Osteocyte (in vitro differentiated cells): Measurements from ENCODE around the gene PCSK2. TPM values are rescaled to one million over a fixed set of nuclear protein-coding genes. Genes with fewer than 3 reads are reported as not detected.
"Not testable (repeated sequence)": the region's sequence is repeated elsewhere in the genome, so short reads cannot be mapped to it uniquely, and the experiment has no call there.

Experiments
- DNase-seq: peaks from one replicate; pipeline ENCODE4 v3.0.0; 2021; ENCODE audit warnings: mixed read lengths; ENCODE audit not compliant: unreplicated experiment; ENCODE audit errors: extremely low spot score
- H3K27ac Mint-ChIP-seq: one replicate; pipeline ENCODE4 v1.8.0; 2021; ENCODE audit warnings: mild to moderate bottlenecking, mixed read lengths; ENCODE audit not compliant: unreplicated experiment
- H3K27me3 Mint-ChIP-seq: one replicate; pipeline ENCODE4 v1.8.0; 2021; ENCODE audit warnings: mixed read lengths; ENCODE audit not compliant: unreplicated experiment
- H3K36me3 Mint-ChIP-seq: one replicate; pipeline ENCODE4 v1.8.0; 2021; ENCODE audit warnings: mixed read lengths; ENCODE audit not compliant: unreplicated experiment
- H3K4me1 Mint-ChIP-seq: one replicate; pipeline ENCODE4 v1.8.0; 2021; ENCODE audit warnings: mixed read lengths; ENCODE audit not compliant: unreplicated experiment
- H3K4me3 Mint-ChIP-seq: one replicate; pipeline ENCODE4 v1.8.0; 2021; ENCODE audit warnings: mild to moderate bottlenecking, moderate library complexity, mixed read lengths; ENCODE audit not compliant: unreplicated experiment
- H3K9me3 Mint-ChIP-seq: one replicate; pipeline ENCODE4 v1.8.0; 2021; ENCODE audit warnings: mixed read lengths; ENCODE audit not compliant: unreplicated experiment
- total RNA-seq: library from RNA; stranded (reverse); gene quantifications from 2 replicates; pipeline ENCODE4 v1.2.1, GENCODE V29; 2021
- TF ChIP-seq, protein P1 (sequence below): fragments of 200-600 bp; sonication (generic); IDR thresholded peaks from 2 replicates; pipeline ENCODE4 v1.5.0; 2021; ENCODE audit warnings: antibody characterized with exemption, mild to moderate bottlenecking, moderate library complexity

Gene PCSK2
- total RNA-seq, 1 donor from 2014 or later = not detected

DNA sequence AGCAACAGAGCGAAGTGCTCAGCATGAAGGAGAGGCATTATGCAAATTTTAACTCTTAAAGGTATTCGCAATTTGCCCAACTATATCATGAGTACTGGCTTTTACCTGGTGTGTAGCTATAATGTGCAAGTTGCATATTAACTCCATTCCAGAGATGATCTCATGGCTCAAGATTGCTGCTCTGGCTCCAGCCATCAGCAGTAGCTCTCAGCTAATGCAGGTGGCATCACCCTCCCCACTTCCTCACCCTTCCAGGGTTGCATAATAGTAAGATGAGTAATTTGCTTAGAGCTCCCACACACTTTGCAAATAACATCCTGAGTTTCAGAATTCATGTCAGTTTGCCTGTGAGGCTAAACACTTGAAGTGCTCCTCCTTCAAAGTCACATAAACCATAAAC, 15.9 kb upstream of the PCSK2 start:
- H3K4me3 Mint-ChIP-seq = no peak overlapping the region
- H3K27ac Mint-ChIP-seq = no peak overlapping the region
- DNase-seq = no peak
- TF ChIP-seq, protein P1, sequence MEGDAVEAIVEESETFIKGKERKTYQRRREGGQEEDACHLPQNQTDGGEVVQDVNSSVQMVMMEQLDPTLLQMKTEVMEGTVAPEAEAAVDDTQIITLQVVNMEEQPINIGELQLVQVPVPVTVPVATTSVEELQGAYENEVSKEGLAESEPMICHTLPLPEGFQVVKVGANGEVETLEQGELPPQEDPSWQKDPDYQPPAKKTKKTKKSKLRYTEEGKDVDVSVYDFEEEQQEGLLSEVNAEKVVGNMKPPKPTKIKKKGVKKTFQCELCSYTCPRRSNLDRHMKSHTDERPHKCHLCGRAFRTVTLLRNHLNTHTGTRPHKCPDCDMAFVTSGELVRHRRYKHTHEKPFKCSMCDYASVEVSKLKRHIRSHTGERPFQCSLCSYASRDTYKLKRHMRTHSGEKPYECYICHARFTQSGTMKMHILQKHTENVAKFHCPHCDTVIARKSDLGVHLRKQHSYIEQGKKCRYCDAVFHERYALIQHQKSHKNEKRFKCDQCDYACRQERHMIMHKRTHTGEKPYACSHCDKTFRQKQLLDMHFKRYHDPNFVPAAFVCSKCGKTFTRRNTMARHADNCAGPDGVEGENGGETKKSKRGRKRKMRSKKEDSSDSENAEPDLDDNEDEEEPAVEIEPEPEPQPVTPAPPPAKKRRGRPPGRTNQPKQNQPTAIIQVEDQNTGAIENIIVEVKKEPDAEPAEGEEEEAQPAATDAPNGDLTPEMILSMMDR = no peak
- no peaks in the 10 kb centered on the region for H3K4me1 Mint-ChIP-seq
- H3K27me3 Mint-ChIP-seq = no peaks in the 10 kb centered on the region
- H3K9me3 Mint-ChIP-seq = no peaks in the 10 kb centered on the region
- no peaks in the 10 kb centered on the region for H3K36me3 Mint-ChIP-seq

DNA sequence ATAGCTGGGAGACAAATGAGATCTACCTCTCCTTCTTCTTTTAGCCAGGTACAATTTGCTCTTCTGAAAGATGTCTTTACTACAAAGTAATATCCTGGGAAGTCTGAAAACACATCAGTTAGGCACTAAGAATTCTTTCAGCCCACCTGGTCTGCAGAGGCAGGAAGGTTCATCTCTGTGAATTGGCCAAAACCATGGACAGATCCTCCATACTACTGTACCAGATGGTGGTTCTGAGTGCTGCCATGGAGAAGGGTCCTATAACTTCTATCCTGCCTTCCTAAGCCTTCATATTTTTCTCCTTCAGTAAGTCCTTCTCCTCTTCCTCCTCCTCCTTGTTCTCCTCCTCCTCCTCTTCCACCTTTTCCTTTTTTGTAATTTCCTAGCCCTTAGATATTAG, 11.7 kb upstream of the PCSK2 start:
- H3K27ac Mint-ChIP-seq = no peak overlapping the region
- H3K9me3 Mint-ChIP-seq = no peaks in the 10 kb centered on the region
- H3K27me3 Mint-ChIP-seq = no peaks in the 10 kb centered on the region
- H3K4me3 Mint-ChIP-seq = no peak overlapping the region
- no peak for DNase-seq
- H3K36me3 Mint-ChIP-seq = no peaks in the 10 kb centered on the region
- no peaks in the 10 kb centered on the region for H3K4me1 Mint-ChIP-seq
- TF ChIP-seq, protein P1 = no peak

DNA sequence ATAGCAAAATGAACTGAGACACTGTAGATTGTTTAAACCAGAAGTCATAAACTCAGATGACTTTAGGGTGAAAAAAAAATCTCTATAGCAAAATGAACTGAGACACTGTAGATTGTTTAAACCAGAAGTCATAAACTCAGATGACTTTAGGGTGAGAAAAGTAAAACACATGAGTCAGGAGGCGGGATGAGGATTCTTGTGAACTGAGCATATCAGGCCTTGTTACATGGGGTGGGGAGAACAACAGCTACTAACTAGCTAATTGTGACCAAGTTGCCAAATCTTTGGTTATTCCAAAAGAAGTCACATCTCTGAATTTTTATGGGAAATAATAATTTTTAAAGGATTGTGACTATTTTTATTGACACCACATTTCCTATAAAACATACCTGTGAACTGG, 7.0 kb upstream of the PCSK2 start:
- H3K27me3 Mint-ChIP-seq, H3K27ac Mint-ChIP-seq: not testable (repeated sequence)

DNA sequence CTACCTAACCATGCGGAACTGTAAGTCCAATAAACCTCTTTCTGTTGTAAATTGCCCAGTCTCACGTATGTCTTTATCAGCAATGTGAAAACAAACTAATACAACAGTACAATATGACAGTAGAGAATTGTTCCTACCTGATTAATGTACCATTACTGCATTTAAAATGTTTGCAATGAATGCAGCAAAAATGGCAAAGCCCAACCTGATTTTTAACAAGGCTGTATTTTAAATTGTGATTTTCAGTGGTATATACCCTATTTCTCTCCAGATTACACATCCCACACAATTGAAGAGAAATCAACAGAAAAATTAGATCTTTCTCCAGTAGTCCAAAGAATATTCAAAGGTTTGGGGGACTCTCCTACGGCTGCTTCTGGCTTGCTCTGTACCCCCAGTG, 3.3 kb upstream of the PCSK2 start:
- H3K9me3 Mint-ChIP-seq = no peaks in the 10 kb centered on the region
- DNase-seq = no peak
- no peaks in the 10 kb centered on the region for H3K36me3 Mint-ChIP-seq
- H3K4me3 Mint-ChIP-seq = no peak overlapping the region
- no peak overlapping the region for H3K27ac Mint-ChIP-seq
- H3K27me3 Mint-ChIP-seq = peaks cover 42% of the 10 kb centered on the region
- TF ChIP-seq, protein P1 = no peak
- H3K4me1 Mint-ChIP-seq = peaks cover 15% of the 10 kb centered on the region

More for the DNA sequence above, 7.0 kb upstream of the PCSK2 start:
- not testable (repeated sequence) for H3K9me3 Mint-ChIP-seq, H3K36me3 Mint-ChIP-seq, H3K4me1 Mint-ChIP-seq, H3K4me3 Mint-ChIP-seq, DNase-seq

DNA sequence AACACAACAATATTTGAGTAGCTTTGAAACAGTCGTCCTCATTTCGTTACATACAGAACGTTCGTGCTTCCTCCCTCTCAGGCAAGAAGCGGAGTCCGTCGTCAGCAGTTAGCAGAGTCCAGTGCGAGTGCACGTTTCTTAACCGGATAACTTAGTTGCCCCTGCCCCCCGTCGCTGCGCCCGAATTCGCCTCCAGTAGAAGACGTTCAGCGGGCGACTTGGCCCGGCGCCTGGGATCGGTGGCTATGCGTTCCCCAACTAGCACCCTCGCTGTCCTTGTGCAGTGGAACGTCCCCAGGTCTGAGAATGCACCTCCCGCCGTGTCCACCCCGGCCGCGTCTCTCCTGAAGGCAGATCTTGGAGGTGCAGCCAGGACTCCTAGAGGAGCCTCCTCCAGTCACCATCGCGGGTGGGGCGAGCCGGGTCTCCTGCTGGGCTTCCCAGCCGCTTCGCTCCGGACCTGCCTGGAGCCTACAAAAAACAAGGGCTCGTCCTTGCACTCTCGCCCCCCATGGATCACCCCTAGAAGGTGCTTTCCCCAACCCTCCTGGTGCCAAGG, 910 bp upstream of the PCSK2 start:
- TF ChIP-seq, protein P1 = no peak
- H3K27me3 Mint-ChIP-seq = peaks cover 57% of the 10 kb centered on the region
- H3K36me3 Mint-ChIP-seq = no peaks in the 10 kb centered on the region
- H3K4me1 Mint-ChIP-seq = peaks cover 15% of the 10 kb centered on the region
- H3K27ac Mint-ChIP-seq = no peak overlapping the region
- peak overlapping the region; percentile 58 for H3K4me3 Mint-ChIP-seq
- H3K9me3 Mint-ChIP-seq = no peaks in the 10 kb centered on the region
- DNase-seq = no peak

DNA sequence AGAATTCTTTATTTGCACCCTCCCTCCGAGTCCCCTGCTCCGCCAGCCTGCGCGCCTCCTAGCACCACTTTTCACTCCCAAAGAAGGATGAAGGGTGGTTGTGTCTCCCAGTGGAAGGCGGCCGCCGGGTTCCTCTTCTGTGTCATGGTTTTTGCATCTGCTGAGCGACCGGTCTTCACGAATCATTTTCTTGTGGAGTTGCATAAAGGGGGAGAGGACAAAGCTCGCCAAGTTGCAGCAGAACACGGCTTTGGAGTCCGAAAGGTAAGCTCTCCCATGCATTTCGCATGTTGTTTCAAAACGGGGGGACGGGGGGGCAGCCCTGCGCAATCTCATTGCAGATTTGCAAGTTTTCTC, 357 bp downstream of the PCSK2 start:
- H3K27me3 Mint-ChIP-seq = peaks cover 62% of the 10 kb centered on the region
- TF ChIP-seq, protein P1 = no peak
- H3K9me3 Mint-ChIP-seq = no peaks in the 10 kb centered on the region
- H3K36me3 Mint-ChIP-seq = no peaks in the 10 kb centered on the region
- H3K27ac Mint-ChIP-seq = no peak overlapping the region
- H3K4me3 Mint-ChIP-seq = no peak overlapping the region
- DNase-seq = no peak
- peaks cover 15% of the 10 kb centered on the region for H3K4me1 Mint-ChIP-seq
